ENCODE measurements around the gene CFAP161.
A peak's percentile ranks its signal among the peaks of the same experiment; 100 is the strongest.

The CFAP161 gene, protein sequence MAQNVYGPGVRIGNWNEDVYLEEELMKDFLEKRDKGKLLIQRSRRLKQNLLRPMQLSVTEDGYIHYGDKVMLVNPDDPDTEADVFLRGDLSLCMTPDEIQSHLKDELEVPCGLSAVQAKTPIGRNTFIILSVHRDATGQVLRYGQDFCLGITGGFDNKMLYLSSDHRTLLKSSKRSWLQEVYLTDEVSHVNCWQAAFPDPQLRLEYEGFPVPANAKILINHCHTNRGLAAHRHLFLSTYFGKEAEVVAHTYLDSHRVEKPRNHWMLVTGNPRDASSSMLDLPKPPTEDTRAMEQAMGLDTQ
- 0 to 0.97 (median 0.30) reads per million in 9 experiments for total RNA-seq

DNA sequence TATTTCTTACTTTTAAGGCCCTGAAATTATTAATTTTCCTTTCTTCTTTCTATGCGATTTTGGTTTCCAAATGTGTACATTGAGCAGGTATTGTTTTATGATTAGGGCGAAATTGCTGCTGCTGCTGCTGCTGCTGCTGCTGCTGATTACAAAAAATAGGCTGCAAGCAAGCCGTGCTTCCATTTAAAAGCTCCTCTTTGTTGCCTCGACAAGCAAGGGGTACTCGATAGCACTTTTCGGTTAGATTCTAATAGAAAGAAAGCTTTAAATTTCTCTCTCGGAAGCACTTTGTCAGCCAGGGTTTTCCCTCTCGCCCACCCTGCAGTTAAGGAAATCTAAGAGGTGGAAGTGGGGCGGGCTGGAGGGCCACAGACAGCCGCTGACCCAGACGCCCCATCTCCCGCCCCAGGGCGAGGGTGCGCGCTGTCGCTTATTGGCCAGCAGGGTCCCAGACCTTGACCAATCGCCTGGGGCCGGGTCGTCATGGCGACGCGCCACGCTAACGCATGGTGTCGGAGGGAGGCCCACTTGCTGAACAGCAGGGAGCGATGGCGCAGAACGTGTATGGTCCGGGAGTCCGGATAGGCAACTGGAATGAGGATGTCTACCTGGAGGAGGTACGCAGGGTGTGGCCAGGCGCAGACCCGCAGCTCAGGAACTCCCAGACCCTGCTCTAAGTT is at the start of gene CFAP161:
CFAP161 (plus strand) TSS at position 489 of the 680 bp plus-strand sequence; CDS start at position 549, 60 bp downstream.
- H3K27me3 Mint-ChIP-seq, result peaks cover 60 to 80% of the 10 kb centered on the region in 2 donors
- H3K4me3 Mint-ChIP-seq, result peak within 1 kb of the TSS; percentile 2 to 9
- no peaks in the 10 kb centered on the region for H3K36me3 Mint-ChIP-seq (ENCODE audit: insufficient read depth)
- no peak for ATAC-seq (replicated peaks)
- no peak for DNase-seq
- peaks cover 0 to 4% of the 10 kb centered on the region in 2 donors for H3K4me1 Mint-ChIP-seq (ENCODE audit: low read depth in 2 of 2)
- H3K27ac Mint-ChIP-seq, result no peak within 1 kb of the TSS
- no peaks in the 10 kb centered on the region for H3K9me3 Mint-ChIP-seq

DNA sequence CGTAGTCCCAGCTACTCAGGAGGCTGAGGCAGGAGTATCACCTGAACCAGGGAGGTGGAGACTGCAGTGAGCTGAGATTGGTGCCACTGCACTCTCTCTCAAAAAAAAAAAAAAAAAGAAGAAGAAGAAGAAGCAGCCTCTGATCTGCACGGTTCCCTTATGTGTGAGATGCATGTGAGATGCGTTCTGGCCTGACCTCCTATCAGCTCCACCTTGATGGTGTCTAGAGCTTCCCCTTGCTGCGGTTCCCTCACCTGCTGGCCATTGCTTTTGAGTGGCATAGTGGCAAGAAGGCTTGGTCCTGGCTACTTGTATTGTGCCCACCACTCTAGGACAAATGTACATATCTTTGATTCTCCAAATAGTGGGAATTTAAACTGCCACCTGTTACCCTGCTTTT is 49.4 kb upstream of the CFAP161 start:
- DNase-seq, result no peak
- H3K27me3 Mint-ChIP-seq, result peaks cover 19 to 24% of the 10 kb centered on the region in 2 donors
- H3K9me3 Mint-ChIP-seq, result no peaks in the 10 kb centered on the region
- no peak overlapping the region for H3K4me3 Mint-ChIP-seq
- ATAC-seq (replicated peaks), result no peak
- no peaks in the 10 kb centered on the region for H3K4me1 Mint-ChIP-seq (ENCODE audit: low read depth in 2 of 2)
- no peaks in the 10 kb centered on the region for H3K36me3 Mint-ChIP-seq (ENCODE audit: insufficient read depth)
- H3K27ac Mint-ChIP-seq, result no peak overlapping the region

DNA sequence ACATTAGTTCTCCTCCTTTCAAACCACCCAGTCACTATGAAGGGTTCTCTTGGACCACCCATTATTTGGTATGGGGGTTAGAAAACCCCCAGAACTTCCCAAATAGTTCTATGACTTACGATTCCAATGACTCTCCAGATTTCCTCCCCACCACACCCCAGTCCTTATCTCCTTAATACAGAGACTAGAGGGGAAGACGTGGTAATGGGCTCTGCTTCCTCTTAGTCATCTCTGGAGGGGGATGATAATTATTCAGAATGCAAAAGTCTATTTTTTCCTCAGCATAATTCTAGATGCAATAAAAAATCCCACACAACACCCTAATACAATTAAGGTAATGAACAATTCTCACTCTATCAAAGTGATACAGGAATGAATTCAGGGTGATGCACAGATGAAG is 48.9 kb upstream of the CFAP161 start:
- Mint-ChIP-seq H3K27me3 (peaks cover 20 to 24% of the 10 kb centered on the region in 2 donors), H3K27ac (no peak overlapping the region), H3K36me3 (ENCODE audit: insufficient read depth) (no peaks in the 10 kb centered on the region), H3K9me3 (no peaks in the 10 kb centered on the region), H3K4me3 (no peak overlapping the region), H3K4me1 (ENCODE audit: low read depth in 2 of 2) (no peaks in the 10 kb centered on the region)
- DNase-seq, result no peak
- no peak for ATAC-seq (replicated peaks)

DNA sequence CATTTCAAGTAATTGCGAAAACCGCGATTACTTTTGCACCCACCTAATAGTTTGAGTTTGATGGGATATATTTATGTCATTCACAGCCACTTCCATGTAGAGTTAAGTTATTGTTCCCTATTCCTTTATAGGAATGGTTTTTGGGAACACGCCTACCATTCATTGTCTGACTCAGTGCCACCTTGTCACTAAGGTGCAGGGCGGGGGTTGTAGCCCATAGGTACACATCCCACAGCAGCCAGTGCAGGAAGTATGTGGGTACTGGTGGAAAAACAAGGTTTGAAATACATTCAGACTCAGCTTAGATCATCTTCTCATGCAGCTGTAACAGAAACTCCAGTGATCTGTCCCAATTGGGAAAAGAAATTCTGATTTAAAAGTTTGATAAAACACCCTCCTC is 48.2 kb upstream of the CFAP161 start:
- no peaks in the 10 kb centered on the region for H3K9me3 Mint-ChIP-seq
- no peak overlapping the region for H3K27ac Mint-ChIP-seq
- no peaks in the 10 kb centered on the region for H3K36me3 Mint-ChIP-seq (ENCODE audit: insufficient read depth)
- H3K4me1 Mint-ChIP-seq (ENCODE audit: low read depth in 2 of 2), result no peaks in the 10 kb centered on the region
- H3K27me3 Mint-ChIP-seq, result peaks cover 26 to 28% of the 10 kb centered on the region in 2 donors
- H3K4me3 Mint-ChIP-seq, result no peak overlapping the region
- DNase-seq, result no peak
- ATAC-seq (replicated peaks), result no peak

DNA sequence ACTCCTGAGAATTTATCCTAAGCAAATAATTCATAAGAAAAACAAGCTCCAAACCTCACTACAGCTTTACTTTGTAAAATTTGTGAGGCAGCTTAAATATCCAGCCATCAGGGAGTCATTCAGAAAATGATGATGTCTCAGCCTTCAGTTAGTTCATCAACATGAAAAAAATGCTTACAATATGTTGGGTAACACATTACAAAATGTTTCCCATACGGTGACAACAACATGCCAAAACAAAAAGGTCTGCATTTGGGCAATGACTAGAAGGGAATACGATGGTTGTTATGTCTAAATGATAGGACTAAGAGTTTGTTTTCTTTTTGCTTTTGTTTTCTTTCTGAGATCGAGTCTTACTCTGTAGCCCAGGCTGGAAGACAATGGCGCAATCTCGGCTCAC is 47.0 kb upstream of the CFAP161 start:
- no peak overlapping the region for H3K27ac Mint-ChIP-seq
- H3K27me3 Mint-ChIP-seq, result peaks cover 27 to 30% of the 10 kb centered on the region in 2 donors
- H3K4me1 Mint-ChIP-seq (ENCODE audit: low read depth in 2 of 2), result no peaks in the 10 kb centered on the region
- H3K36me3 Mint-ChIP-seq (ENCODE audit: insufficient read depth), result no peaks in the 10 kb centered on the region
- ATAC-seq (replicated peaks) (no peak), DNase-seq (no peak)
- H3K4me3 Mint-ChIP-seq, result no peak overlapping the region
- no peaks in the 10 kb centered on the region for H3K9me3 Mint-ChIP-seq

DNA sequence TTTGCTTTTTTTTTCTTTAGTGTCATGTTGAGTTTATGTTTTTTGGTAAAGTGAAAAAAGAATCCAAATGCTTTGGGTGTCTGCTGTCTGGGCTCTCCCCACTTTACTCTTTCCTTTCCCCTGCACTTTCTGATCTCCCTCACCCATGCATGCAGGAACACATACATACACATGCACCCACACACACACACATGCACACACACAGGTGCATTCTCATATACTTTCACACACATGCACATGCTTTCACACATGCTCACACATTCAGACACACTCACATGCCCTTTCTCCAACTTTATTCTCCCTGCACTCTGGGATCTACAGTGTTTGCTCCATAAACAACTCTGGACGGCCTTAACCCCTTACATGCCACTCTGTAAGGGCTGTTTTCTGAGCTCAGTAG is 46.4 kb upstream of the CFAP161 start:
- no peaks in the 10 kb centered on the region for H3K9me3 Mint-ChIP-seq
- H3K36me3 Mint-ChIP-seq (ENCODE audit: insufficient read depth), result no peaks in the 10 kb centered on the region
- DNase-seq (no peak), ATAC-seq (replicated peaks) (no peak)
- H3K4me1 Mint-ChIP-seq (ENCODE audit: low read depth in 2 of 2), result no peaks in the 10 kb centered on the region
- no peak overlapping the region for H3K4me3 Mint-ChIP-seq
- peaks cover 34 to 36% of the 10 kb centered on the region in 2 donors for H3K27me3 Mint-ChIP-seq
- H3K27ac Mint-ChIP-seq, result no peak overlapping the region

DNA sequence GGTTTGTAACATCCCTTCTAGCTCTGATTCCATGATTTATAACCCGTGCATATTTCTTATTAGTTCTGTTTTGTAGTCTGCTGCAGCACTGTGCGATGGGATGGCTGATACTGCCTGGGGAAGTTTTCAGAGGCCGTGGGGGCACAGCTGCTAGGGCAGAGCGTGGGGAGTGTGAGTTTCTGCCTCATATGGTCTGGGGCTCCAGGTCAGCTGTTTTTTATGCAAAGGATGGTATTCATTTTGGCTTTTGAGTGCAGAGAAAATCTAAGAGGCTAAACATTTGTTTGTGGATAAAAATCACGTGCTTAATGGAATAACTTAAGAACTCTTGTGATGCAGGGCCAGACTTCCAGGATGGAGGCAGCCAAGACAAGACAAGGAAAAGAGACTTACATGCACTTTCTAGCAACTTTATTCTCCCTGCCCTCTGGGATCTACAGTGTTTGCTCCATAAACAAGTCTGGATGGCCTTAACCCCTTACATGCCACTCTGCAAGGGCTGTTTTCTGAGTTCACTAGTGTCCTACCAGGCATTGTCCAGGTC is 45.5 kb upstream of the CFAP161 start:
- DNase-seq, result no peak
- ATAC-seq (replicated peaks), result no peak
- Mint-ChIP-seq H3K27me3 (peaks cover 38 to 45% of the 10 kb centered on the region in 2 donors), H3K9me3 (no peaks in the 10 kb centered on the region), H3K4me3 (no peak overlapping the region), H3K4me1 (ENCODE audit: low read depth in 2 of 2) (no peaks in the 10 kb centered on the region), H3K36me3 (ENCODE audit: insufficient read depth) (no peaks in the 10 kb centered on the region), H3K27ac (no peak overlapping the region)

DNA sequence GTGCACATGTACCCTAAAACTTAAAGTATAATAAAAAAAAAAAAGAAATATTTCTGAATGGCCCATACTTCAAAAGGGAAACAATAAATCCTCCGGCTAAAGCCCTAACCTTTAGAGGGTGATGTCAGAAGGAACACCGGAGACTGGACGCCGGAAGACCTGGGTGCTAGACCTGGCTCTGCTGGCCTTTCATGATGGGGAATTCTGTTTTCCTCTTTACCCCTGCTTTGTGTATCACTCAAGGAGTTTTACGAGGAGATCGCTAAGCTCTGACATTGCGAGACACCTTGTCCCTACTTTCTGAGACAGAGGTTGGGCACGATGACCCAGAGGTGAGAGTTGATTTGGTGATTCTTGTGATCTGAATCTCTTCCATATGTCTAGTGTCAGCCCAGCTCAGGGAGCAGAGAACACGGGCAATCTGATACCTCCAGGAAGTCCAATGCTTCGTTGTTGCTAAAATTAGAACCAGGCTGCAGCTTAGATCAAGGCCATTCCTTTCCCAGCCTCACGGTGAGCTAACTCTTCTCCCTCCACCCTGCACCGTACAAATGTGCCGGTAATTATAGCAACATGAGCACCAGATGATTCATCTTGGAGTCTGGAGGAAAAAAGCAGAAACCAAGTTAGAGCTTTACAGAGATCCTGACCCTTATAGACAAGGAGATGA is 42.0 kb upstream of the CFAP161 start:
- H3K36me3 Mint-ChIP-seq (ENCODE audit: insufficient read depth), result no peaks in the 10 kb centered on the region
- no peak for DNase-seq
- H3K27ac Mint-ChIP-seq, result no peak overlapping the region
- peaks cover 62 to 79% of the 10 kb centered on the region in 2 donors for H3K27me3 Mint-ChIP-seq
- no peak for ATAC-seq (replicated peaks)
- H3K4me1 Mint-ChIP-seq (ENCODE audit: low read depth in 2 of 2), result no peaks in the 10 kb centered on the region
- no peak overlapping the region for H3K4me3 Mint-ChIP-seq
- no peaks in the 10 kb centered on the region for H3K9me3 Mint-ChIP-seq

DNA sequence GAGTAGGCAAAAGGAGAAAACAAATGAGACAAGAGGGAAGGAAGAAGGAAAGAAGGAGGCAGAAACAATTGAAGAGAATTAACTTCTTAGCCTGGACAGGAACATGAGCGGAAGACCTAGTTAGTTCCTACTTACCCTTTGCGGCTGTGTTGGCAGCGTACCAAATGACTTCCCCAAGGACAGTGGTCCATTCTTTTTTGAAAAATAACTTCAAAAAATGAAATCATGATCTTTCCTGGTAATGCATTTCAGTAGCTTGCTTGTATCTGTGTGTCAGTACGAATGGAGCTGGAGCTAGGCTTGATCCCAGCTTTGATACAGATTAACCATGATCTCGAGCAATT is 41.5 kb upstream of the CFAP161 start:
- Mint-ChIP-seq H3K4me3 (no peak overlapping the region), H3K27me3 (peaks cover 65 to 84% of the 10 kb centered on the region in 2 donors), H3K36me3 (ENCODE audit: insufficient read depth) (no peaks in the 10 kb centered on the region), H3K27ac (no peak overlapping the region), H3K4me1 (ENCODE audit: low read depth in 2 of 2) (no peaks in the 10 kb centered on the region), H3K9me3 (no peaks in the 10 kb centered on the region)
- ATAC-seq (replicated peaks) (no peak), DNase-seq (no peak)

DNA sequence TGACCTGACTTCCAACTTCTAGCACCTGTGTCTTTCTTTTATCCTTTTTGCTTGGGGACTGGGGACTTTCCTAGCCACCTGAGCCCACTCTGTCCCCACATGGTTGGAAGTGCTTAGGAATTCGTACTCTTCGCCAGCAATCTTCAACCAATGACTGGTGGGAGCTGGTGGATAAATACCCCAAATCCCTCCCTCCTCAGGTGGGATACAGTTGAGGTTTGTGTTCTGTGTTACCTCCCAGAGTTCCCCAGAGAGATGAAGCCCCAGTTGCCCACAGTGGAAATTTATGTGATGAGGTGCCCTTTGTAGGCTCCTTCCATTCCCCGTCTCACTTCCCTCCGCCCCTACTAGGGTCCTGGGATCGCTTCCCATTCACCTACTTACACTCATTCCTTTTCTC is 40.1 kb upstream of the CFAP161 start:
- H3K4me3 Mint-ChIP-seq, result no peak overlapping the region
- H3K9me3 Mint-ChIP-seq, result no peaks in the 10 kb centered on the region
- no peaks in the 10 kb centered on the region for H3K36me3 Mint-ChIP-seq (ENCODE audit: insufficient read depth)
- H3K27ac Mint-ChIP-seq, result no peak overlapping the region
- DNase-seq (no peak), ATAC-seq (replicated peaks) (no peak)
- H3K27me3 Mint-ChIP-seq, result peaks cover 61 to 89% of the 10 kb centered on the region in 2 donors
- no peaks in the 10 kb centered on the region for H3K4me1 Mint-ChIP-seq (ENCODE audit: low read depth in 2 of 2)

DNA sequence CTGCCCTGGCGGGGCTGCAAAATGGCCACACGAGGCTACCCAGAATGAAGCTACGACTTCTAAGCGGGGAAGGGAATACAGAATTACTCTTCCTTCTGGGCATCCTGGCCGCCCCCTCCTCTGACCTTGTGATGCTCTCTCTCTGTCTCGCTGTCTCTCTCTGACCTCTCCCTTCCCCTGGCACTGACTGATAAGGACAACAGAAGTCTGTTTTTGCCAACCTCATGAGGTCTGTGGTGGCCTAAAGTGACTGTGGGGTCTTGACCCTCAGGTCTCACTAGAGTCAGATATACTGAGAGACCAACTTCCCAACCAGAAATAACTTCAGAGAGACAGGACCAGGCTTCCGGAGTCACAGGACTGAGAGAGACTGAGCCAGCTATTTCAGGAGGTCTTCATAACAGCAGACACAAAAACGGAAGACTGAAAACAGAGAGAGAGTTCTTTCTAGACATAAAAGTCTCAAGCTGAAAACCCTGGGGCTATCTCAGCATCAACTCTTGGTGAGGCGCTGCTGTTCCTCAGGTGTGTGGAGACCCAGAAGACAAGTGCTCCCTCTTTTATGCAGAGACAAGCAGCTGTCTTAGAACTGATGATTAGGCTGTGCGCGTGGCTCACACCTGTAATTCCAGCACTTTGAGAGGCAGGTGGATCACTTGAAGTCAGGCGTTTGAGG is 38.2 kb upstream of the CFAP161 start:
- ATAC-seq (replicated peaks), result no peak
- Mint-ChIP-seq H3K4me3 (no peak overlapping the region), H3K4me1 (ENCODE audit: low read depth in 2 of 2) (no peaks in the 10 kb centered on the region), H3K36me3 (ENCODE audit: insufficient read depth) (no peaks in the 10 kb centered on the region), H3K9me3 (no peaks in the 10 kb centered on the region), H3K27me3 (peaks cover 63 to 82% of the 10 kb centered on the region in 2 donors), H3K27ac (no peak overlapping the region)
- DNase-seq, result no peak

DNA sequence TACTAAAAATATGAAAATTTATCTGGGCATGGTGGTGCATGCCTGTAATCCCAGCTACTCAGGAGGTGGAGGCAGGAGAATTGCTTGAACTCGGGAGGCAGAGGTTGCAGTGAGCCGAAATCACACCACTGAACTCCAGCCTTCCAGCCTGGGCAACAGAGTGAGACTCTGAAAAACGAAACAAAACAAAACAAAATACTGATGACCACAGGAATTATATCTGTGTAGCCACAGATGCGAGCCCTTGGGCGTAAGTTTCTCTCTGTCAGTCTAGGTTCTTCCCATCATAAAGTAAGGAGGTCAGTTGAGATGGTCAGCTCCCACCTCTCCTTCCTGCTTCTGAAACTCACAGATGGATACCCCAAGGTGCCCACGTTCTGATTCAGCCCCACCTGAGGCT is 37.7 kb upstream of the CFAP161 start:
- ATAC-seq (replicated peaks) (no peak), DNase-seq (no peak)
- Mint-ChIP-seq H3K36me3 (ENCODE audit: insufficient read depth) (no peaks in the 10 kb centered on the region), H3K9me3 (no peaks in the 10 kb centered on the region), H3K4me1 (ENCODE audit: low read depth in 2 of 2) (no peaks in the 10 kb centered on the region), H3K4me3 (no peak overlapping the region), H3K27me3 (peaks cover 66 to 86% of the 10 kb centered on the region in 2 donors), H3K27ac (no peak overlapping the region)

DNA sequence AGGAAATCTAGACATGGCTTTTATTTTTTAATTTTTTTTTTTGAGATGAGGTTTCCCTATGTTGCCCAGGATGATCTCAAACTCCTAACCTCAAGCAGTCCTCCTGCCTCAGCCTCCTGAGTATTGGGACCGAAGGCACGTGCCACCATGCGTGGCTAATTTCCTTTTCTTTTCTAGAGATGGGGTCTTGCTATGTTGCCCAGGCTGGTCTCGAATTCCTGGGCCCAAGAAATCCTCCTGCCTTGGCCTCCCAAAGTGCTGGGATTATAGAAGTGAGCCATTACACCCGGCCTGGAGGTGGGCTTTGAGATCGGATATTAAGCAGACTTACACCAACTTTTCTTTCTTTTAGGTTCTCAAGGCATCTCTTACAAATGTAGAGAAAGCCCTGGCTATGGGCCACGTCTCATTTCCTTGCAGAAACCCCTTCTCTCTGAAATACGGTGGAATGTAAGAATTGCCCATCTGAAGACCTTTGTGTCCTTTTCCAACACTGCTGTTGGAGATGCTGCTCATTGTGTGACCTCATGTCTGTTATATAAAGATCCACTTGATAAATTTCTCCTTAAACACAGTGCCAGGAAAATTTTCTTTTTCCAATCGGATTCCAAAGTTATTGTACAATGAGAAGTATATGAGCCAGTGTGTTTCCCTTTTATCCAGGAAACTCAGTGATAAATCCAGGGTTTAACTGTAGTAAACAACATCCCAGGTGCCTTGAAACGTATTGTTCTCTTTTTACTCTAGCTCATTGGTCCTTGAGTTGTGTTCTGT is 36.8 kb upstream of the CFAP161 start:
- H3K27ac Mint-ChIP-seq, result no peak overlapping the region
- no peaks in the 10 kb centered on the region for H3K36me3 Mint-ChIP-seq (ENCODE audit: insufficient read depth)
- no peaks in the 10 kb centered on the region for H3K9me3 Mint-ChIP-seq
- peaks cover 69 to 90% of the 10 kb centered on the region in 2 donors for H3K27me3 Mint-ChIP-seq
- DNase-seq (no peak), ATAC-seq (replicated peaks) (no peak)
- H3K4me1 Mint-ChIP-seq (ENCODE audit: low read depth in 2 of 2), result no peaks in the 10 kb centered on the region
- no peak overlapping the region for H3K4me3 Mint-ChIP-seq

Measured in effector memory CD8-positive, alpha-beta T cell (primary cell).